A549 (cell line): ENCODE results near the gene COL7A1. TPM values are rescaled to one million over a fixed set of nuclear protein-coding genes. Genes with fewer than 3 reads are reported as not detected.

Experiments used
- ATAC-seq, 2 experiments: fragments of 200-7000 bp in 1 of 2; fragments of >200 bp in 1 of 2; cut with Nextera tagmentation in 1 of 2; cut with Tn5 transposase in 1 of 2; 3 replicates each; pipeline versions ENCODE4 v1.8.0 to v1.9.1; 2018 to 2020; ENCODE audit warnings: mild to moderate bottlenecking in 1 of 2, moderate library complexity in 1 of 2
- CTCF ChIA-PET: fragments of 300-600 bp; sonication (Branson Sonifier 250); formaldehyde crosslinking; extraction: SDS; loops from one replicate; lab custom pipeline; 2021; ENCODE audit warnings: antibody characterized with exemption, inconsistent platforms; lab: Yijun Ruan, JAX
- POLR2A ChIA-PET: fragments of 350-600 bp; formaldehyde crosslinking; extraction: SDS; loops from one replicate; lab custom pipeline; 2021; ENCODE audit warnings: antibody characterized with exemption, inconsistent platforms; lab: Yijun Ruan, JAX
- DNase-seq, 2 experiments: peaks; one replicate each; pipeline versions ENCODE4 v3.0.0 to v3.0.0-alpha.2; 2011 to 2016; ENCODE audit warnings: low read depth in 1 of 2, low spot score in 1 of 2
- FAIRE-seq: peaks from 2 replicates; lab custom pipeline; 2011; peaks lifted over from hg19 to GRCh38; lab: Jason Lieb, UNC
- H3K27ac ChIP-seq, 2 experiments: fragments of >200 bp; sonication (Bioruptor Twin); formaldehyde crosslinking; 3 replicates each; pipeline ENCODE4 v1.5.1; 2016 to 2017
- H3K4me1 ChIP-seq: fragments of >200 bp; sonication (Bioruptor Twin); formaldehyde crosslinking; 3 replicates; pipeline ENCODE4 v1.6.1; 2016
- H3K4me2 ChIP-seq: fragments of >200 bp; sonication (Bioruptor Twin); formaldehyde crosslinking; 3 replicates; pipeline ENCODE4 v1.6.1; 2016
- H3K4me3 ChIP-seq: fragments of >200 bp; sonication (Bioruptor Twin); formaldehyde crosslinking; 3 replicates; pipeline ENCODE4 v1.5.1; 2016
- H3K9me3 ChIP-seq: fragments of >200 bp; sonication (Bioruptor Twin); formaldehyde crosslinking; 3 replicates; pipeline ENCODE4 v1.6.1; 2016
- ATOH8 ChIP-seq: fragments of 250-450 bp; sonication (Bioruptor Pico); IDR thresholded peaks from 2 replicates; pipeline ENCODE4 v1.5.0; 2020; ENCODE audit warnings: low read depth, mild to moderate bottlenecking, moderate library complexity
- BCL3 ChIP-seq: fragments of >200 bp; sonication (Bioruptor Twin); formaldehyde crosslinking; IDR thresholded peaks from 3 replicates; pipeline ENCODE4 v1.6.1; 2016
- CEBPB ChIP-seq, 2 experiments: fragments of >200 bp in 1 of 2; sonication (Bioruptor Twin) in 1 of 2; formaldehyde crosslinking in 1 of 2; IDR thresholded peaks; 2 replicates each; pipeline ENCODE4 v1.6.1; 2012 to 2016
- CHD4 ChIP-seq: fragments of 200-600 bp; sonication (generic); IDR thresholded peaks from 2 replicates; pipeline ENCODE4 v1.6.1; 2016; ENCODE audit warnings: antibody characterized with exemption, mild to moderate bottlenecking, borderline replicate concordance
- E2F6 ChIP-seq: IDR thresholded peaks from 2 replicates; pipeline ENCODE4 v1.6.1; 2012; ENCODE audit warnings: low read depth, borderline replicate concordance
- ELK1 ChIP-seq: fragments of 150-350 bp; IDR thresholded peaks from 2 replicates; pipeline ENCODE4 v1.6.1; 2014; ENCODE audit warnings: low read depth, mild to moderate bottlenecking, low read length
- FOSB ChIP-seq: fragments of 250-450 bp; sonication (Bioruptor Pico); IDR thresholded peaks from 2 replicates; pipeline ENCODE4 v1.5.0; 2020; ENCODE audit warnings: mild to moderate bottlenecking, moderate library complexity
- FOXS1 ChIP-seq: fragments of 250-450 bp; sonication (Bioruptor Pico); IDR thresholded peaks from 2 replicates; pipeline ENCODE4 v1.5.0; 2020; ENCODE audit warnings: mild to moderate bottlenecking, moderate library complexity
- HES2 ChIP-seq: fragments of >200 bp; sonication (Bioruptor Twin); formaldehyde crosslinking; IDR thresholded peaks from 2 replicates; pipeline ENCODE4 v1.6.1; 2016
- HOXA7 ChIP-seq: fragments of 250-450 bp; sonication (Bioruptor Pico); IDR thresholded peaks from 2 replicates; pipeline ENCODE4 v1.5.0; 2020; ENCODE audit warnings: mild to moderate bottlenecking, moderate library complexity
- JUNB ChIP-seq: fragments of >200 bp; sonication (Bioruptor Twin); formaldehyde crosslinking; IDR thresholded peaks from 2 replicates; pipeline ENCODE4 v1.6.1; 2016
- MAFK ChIP-seq: fragments of 450-650 bp; IDR thresholded peaks from 2 replicates; pipeline ENCODE4 v1.6.1; 2014; ENCODE audit not compliant: partially characterized antibody
- NFE2L2 ChIP-seq: fragments of 150-350 bp; conservative IDR thresholded peaks from 2 replicates; pipeline ENCODE4 v1.6.1; 2014; ENCODE audit warnings: low read length
- NR3C1 ChIP-seq: fragments of >200 bp; sonication (Bioruptor Twin); formaldehyde crosslinking; IDR thresholded peaks from 3 replicates; pipeline ENCODE4 v1.6.1; 2017
- RAD21 ChIP-seq, 2 experiments: fragments of >200 bp in 1 of 2; sonication (Bioruptor Twin) in 1 of 2; formaldehyde crosslinking in 1 of 2; IDR thresholded peaks in 1 of 2; conservative IDR thresholded peaks in 1 of 2; 2 replicates in 1 of 2; 3 replicates in 1 of 2; pipeline ENCODE4 v1.6.1; 2012 to 2018; ENCODE audit warnings: inconsistent platforms in 1 of 2
- REST ChIP-seq: fragments of 200-600 bp; sonication (generic); IDR thresholded peaks from 2 replicates; pipeline ENCODE4 v1.6.1; 2016; ENCODE audit warnings: antibody characterized with exemption, mild to moderate bottlenecking, moderate library complexity
- RFX5 ChIP-seq: fragments of 450-650 bp; IDR thresholded peaks from 2 replicates; pipeline ENCODE4 v1.7.1; 2014; ENCODE audit warnings: antibody characterized with exemption, mild to moderate bottlenecking, moderate library complexity
- SREBF2 ChIP-seq: fragments of 450-650 bp; IDR thresholded peaks from 2 replicates; pipeline ENCODE4 v1.6.1; 2014; ENCODE audit warnings: mild to moderate bottlenecking, moderate library complexity
- TFCP2L1 ChIP-seq: fragments of 250-450 bp; sonication (Bioruptor Pico); IDR thresholded peaks from 2 replicates; pipeline ENCODE4 v1.5.0; 2021; ENCODE audit warnings: mild to moderate bottlenecking
- ZC3H11A ChIP-seq: fragments of 450-650 bp; IDR thresholded peaks from 2 replicates; pipeline ENCODE4 v1.6.1; 2014; ENCODE audit warnings: antibody characterized with exemption, mild to moderate bottlenecking
- ZFP36 ChIP-seq: fragments of 450-650 bp; IDR thresholded peaks from 2 replicates; pipeline ENCODE4 v1.6.1; 2014; ENCODE audit warnings: borderline replicate concordance; ENCODE audit not compliant: partially characterized antibody
- WGBS: methylation state at CpG from one replicate; pipeline ENCODE4 v1.1.6; 2017; ENCODE audit errors: missing lambda C conversion rate; 5-methylcytosine and 5-hydroxymethylcytosine counted together
- polyA plus RNA-seq, 4 experiments: library from polyadenylated mRNA; depleted of rRNA in 3 of 4; stranded (reverse); fragments of >200 nt; fragmentation: RNase III in 1 of 4; extraction: RNeasy Plus Mini Kit Qiagen cat#74134 plus additional on column Dnase treatment in 1 of 4; gene quantifications; 2 replicates in 3 of 4; 3 replicates in 1 of 4; pipeline ENCODE4 v1.2.3, GENCODE V29; 2011 to 2017

COL7A1 gene
- polyA plus RNA-seq, 2 of the 4 experiments (the other 2 are of a cell fraction), result 36.5 to 240 TPM

GRCh38 chr3:48585411-48585810 is 9.7 kb downstream of the COL7A1 start:
- DNase-seq, result no peak
- H3K4me1 ChIP-seq, result peaks cover 6% of the 10 kb centered on the region; the same call in 2 of the 3 replicates
- no peak overlapping the region for H3K4me3 ChIP-seq
- no peak for TF ChIP-seq NR3C1
- no peak for TF ChIP-seq CEBPB (IDR thresholded peaks at IDR 0.05)
- TF ChIP-seq FOXS1 (CRISPR knock-in tag), result no peak
- TF ChIP-seq RAD21 (conservative IDR thresholded peaks at IDR 0.05 in 1 of 2, IDR thresholded peaks at IDR 0.05 in 1 of 2), result no peak
- no peak for TF ChIP-seq FOSB (CRISPR knock-in tag)
- TF ChIP-seq REST, result no peak
- no peak for TF ChIP-seq BCL3
- TF ChIP-seq E2F6, result no peak
- TF ChIP-seq ELK1, result no peak
- no peak for TF ChIP-seq JUNB
- no peak for TF ChIP-seq RFX5
- TF ChIP-seq TFCP2L1 (CRISPR knock-in tag), result no peak
- H3K4me2 ChIP-seq, result no peak overlapping the region
- FAIRE-seq, result no peak
- 95% methylated on average over 6 of the region's 8 CpGs for WGBS
- ChIA-PET POLR2A (no interaction called here), CTCF (no interaction called here)
- ATAC-seq, result no peak
- H3K9me3 ChIP-seq, result no peaks in the 10 kb centered on the region
- no peak overlapping the region for H3K27ac ChIP-seq

GRCh38 chr3:48584836-48585235 is 10.3 kb downstream of the COL7A1 start:
- DNase-seq, result no peak
- CTCF ChIA-PET, result no interaction called here
- no peaks in the 10 kb centered on the region; the same call in 2 of the 3 replicates for H3K4me1 ChIP-seq
- no peak overlapping the region for H3K4me3 ChIP-seq
- H3K27ac ChIP-seq, result no peak overlapping the region
- 90% methylated on average over 2 of the region's 9 CpGs for WGBS
- H3K4me2 ChIP-seq, result no peak overlapping the region
- POLR2A ChIA-PET, result no interaction called here
- TF ChIP-seq SREBF2 (no peak), NFE2L2 (no peak), ATOH8 (CRISPR knock-in tag) (no peak), MAFK (no peak), HOXA7 (no peak), HES2 (no peak), CHD4 (no peak), REST (no peak), ZC3H11A (no peak), ZFP36 (no peak)
- TF ChIP-seq, all 56 proteins: peak for 0
- ATAC-seq (no peak), FAIRE-seq (no peak)
- no peaks in the 10 kb centered on the region for H3K9me3 ChIP-seq
